Measurements from ENCODE around the gene FAM120B.

FAM120B gene

GRCh38 chr6:170272341-170273065 is 34.1 kb upstream of the FAM120B start:
- no peak for DNase-seq (ENCODE audit: low spot score)

GRCh38 chr6:170273191-170273590 is 33.4 kb upstream of the FAM120B start:
- DNase-seq (ENCODE audit: low spot score): no peak

- DNase-seq (ENCODE audit: low spot score): no peak
Observed at GRCh38 chr6:170273681-170274080, 32.9 kb upstream of the FAM120B start.

DNA sequence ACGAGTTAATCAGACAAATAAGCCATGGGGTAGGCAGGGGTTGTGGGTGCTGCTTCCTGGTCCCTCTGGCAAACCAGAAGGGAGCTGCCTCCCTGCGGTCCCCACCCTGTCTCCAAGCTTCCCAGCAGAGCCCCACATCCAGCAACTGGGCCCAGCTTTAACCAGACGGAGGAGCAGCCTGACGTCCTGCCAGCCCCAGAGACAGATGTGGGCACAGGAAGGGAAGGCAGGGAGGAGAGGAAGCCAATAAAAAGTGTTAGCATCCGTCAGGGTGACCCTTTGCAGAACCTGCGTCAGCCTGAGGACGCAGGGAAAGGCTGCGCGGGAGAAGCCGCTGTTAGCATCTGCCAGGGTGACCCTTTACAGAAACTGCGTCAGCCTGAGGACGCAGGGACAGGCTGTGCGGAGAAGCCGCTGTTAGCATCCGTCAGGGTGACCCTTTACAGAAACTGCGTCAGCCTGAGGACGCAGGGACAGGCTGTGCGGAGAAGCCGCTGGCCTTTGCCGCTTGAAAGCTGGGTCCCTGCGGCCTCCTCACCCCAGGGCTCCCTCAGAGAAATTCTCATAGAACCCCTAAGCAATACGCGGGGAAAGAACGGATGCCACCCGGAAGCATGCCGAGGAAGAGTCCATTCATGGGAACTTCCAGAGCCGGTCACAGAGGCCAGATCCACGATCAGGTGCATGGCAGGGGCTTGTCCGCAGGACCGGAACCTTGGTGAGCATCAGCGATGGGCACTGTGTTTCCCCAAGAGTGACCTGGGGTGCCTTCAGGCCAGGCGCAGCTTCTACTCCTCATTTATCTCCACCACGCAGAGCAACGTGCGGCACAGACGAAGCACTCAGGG is 31.6 kb upstream of the FAM120B start:
- no peak for DNase-seq (ENCODE audit: low spot score)

DNA sequence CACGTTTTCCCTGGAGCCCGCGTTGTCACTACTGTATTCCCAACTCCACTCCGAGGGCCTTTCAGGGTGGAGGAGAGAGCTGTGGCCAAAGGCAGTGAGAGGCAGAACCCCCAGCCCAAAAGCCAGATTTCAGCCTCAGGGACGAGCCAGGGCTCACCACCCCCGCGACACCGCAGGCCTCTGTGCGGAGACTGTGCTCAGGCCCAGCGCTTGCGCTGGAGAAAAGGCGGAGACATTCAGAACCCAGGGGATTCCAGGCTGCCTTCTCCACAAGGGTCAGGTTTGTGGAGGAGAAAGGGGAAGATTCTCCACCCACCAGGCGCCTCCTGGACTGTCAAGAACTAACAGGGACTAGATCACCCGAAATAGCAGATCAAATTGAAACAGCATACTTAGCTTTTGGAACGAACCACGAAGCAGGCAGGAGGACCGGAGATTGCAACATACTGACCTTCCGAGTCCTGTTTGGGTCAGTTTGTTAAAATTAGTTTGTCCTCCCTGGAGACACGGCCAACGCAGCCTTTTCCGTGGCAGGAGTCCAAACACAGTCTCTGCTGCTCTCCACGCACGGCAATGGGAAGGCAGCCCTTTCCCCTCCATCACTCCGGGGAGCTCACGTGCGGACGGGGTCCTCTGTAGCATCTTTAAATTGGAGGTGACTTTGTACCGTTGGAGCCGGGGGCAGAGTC is 30.0 kb upstream of the FAM120B start:
- DNase-seq (ENCODE audit: low spot score): no peak

GRCh38 chr6:170277893-170278742 is 28.4 kb upstream of the FAM120B start:
- no peak for DNase-seq (ENCODE audit: low spot score)

GRCh38 chr6:170278743-170279094 is 27.8 kb upstream of the FAM120B start:
- DNase-seq (ENCODE audit: low spot score): no peak

GRCh38 chr6:170279426-170279825 is 27.1 kb upstream of the FAM120B start:
- no peak for DNase-seq (ENCODE audit: low spot score)

GRCh38 chr6:170279977-170280688 is 26.4 kb upstream of the FAM120B start:
- peak; percentile 77 for DNase-seq (ENCODE audit: low spot score)

DNA sequence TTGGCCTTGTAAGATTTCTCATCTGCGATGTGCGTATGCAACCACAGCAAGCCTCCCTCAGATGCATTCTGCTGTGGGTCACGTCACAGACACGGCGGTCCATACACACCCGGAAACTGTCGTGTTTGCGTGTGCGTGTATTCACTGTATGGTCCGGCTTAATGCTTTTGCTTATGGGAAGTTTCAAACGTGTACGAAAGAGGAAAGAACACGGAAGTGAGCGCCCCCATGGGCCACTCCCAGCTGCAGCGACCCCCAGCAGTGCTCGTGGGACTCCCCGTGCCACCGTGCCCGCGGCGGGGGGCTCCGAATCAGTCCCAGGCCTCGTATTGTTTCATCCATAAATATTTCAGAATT is 25.9 kb upstream of the FAM120B start:
- DNase-seq (ENCODE audit: low spot score): no peak

DNA sequence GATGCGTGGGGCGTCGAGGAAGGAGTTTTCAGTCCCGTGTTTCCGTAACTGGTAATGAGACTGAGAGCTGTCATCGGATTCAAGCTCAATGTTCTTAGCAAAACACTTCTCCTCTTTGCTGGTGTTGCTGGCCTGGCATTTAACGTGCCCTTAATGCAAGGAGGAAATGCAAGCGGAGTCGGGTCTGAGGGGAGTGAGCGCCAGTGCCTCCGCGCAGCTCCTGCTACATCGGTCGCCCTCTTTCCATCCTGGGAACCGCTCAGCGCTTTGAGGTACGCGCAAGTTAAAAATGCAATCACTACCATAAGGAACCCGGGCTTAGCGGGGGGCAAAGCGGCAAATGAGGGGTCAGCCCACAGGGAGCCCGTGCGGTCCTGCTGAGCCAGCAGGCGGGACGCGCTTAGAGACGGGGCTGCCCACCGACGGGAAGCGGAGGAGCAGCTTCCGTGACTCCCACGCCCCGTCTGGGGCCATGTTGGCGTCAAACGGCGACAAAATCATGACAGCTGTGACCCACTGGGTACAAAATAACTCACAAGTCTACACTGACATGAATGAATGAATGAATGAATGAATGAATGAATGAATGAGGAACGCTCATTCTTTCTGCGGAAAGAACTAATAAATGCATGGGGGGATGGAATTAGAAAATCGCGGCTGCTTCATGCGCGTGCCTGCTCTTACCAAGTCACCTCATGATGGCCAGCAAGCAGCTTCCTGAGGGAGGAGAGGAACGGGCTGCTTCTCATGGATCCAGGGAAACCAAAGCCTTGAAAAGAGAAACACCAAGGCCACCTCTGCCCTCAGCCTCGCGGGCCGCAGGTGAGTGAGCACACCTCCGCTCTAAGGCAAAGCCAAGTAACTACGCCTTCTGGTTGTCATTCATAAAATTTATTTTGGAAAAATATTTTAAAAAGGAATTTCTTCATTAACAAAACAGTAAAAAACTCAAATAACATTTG is 24.9 kb upstream of the FAM120B start:
- DNase-seq (ENCODE audit: low spot score): no peak

- no peak for DNase-seq (ENCODE audit: low spot score)
Observed at GRCh38 chr6:170282512-170283158, 23.9 kb upstream of the FAM120B start.

DNA sequence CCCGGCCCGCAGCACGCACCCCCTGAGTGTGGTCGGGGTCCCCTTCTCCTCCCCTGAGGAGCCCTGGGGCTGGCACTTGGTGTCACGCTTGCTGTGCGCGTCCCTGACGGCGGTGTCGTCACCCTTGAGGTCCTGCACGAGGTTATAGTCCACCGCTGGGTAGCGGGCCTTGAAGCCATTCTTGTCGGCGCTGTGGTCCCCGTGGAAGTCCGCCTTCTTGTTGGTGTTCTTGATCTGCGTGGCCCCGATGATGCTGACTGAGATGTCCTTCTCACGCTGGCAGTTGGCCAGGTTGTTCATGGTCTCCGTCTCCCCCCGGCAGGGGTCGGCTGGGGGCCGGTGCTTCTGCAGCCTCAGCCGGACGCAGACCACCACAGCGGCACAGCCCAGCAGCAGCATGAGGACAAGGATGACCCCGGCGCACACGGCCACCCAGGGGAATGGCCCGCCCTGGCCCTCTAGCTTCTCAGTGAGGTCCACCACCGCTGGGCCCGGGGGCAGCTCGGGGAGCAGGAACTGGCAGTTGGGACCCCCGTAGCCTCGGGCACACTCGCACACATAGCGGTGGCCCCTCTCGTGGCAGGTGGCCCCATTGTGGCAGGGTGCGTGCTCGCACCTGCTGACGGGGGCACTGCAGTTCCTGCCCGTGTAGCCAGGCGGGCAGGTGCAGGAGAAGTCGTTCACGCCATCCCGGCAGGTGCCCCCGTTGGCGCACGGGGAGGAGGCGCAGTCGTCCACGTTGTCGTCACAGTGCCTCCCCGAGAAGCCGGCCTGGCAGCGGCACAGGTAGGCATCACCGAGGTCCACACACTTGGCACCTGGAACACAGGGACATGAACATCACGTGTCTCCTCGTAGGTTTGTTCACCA is 23.1 kb upstream of the FAM120B start:
- no peak for DNase-seq (ENCODE audit: low spot score)

- DNase-seq (ENCODE audit: low spot score): no peak
Observed at GRCh38 chr6:170284126-170284773, 22.3 kb upstream of the FAM120B start.

GRCh38 chr6:170284866-170285469 is 21.6 kb upstream of the FAM120B start:
- no peak for DNase-seq (ENCODE audit: low spot score)

DNA sequence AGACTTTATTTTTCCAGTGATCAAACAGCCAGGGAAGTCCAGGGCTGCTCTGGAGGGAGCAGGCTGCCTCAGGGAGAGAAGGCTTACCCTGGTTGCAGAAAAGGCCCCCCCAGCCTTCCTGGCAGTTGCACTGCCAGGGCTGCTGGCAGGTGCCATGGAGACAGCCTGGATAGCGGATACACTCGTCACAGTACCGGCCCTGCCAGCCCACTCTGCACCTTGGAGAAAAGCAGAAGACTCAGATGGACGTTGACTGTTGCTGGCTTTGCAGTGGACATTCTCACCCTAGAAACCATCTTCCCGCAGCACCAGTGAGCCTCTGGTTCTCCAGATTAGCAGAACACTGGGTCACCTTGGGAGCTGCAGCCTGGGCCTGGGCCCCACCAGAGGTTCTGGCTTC is 21.1 kb upstream of the FAM120B start:
- DNase-seq (ENCODE audit: low spot score): no peak

DNA sequence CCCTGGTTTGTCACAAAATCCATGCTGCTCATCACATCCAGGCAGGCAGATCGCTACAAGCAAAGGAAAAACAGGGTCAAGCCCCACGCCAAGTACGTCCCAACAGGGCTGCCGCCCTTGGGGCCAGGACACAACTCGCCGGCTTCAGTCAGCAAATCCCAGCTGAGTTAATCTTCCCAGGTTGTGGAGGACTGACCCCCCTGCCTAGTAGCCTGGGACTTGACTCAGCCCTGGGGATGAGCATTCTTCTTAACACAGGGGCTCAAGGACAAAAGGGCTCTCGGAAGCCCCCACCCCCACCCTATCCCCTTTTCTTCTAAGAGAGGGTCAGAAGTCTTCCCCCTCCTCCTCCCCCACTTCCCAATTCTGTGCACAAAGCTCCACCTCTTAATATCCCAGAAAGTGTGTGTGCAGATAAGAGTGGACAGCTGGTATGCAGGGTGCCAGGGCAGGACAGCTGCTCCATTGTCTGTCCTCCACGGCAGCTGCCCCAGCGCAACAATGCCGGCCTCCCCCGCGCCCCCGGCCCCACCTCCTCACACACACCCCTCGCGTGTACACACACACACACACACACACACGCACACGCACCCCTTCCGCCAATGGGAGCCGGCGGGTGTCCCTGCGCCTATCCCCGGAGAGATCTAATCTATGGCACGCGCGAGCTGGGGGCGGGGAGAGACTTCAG is 20.2 kb upstream of the FAM120B start:
- DNase-seq (ENCODE audit: low spot score): no peak

Data from SW480 (cell line).